Stomach (tissue), 9 donors: ENCODE results near the gene ZNF609. TPM values are rescaled to one million over a fixed set of nuclear protein-coding genes. Genes with fewer than 3 reads are reported as not detected.
A peak's percentile ranks its signal among the peaks of the same experiment; 100 is the strongest.

Source experiments
- DNase-seq, 2 donors: peaks; one replicate each; pipeline versions ENCODE4 v3.0.0 to v3.0.0-alpha.2; 2013 to 2019
- H3K27ac ChIP-seq, 5 donors: fragments of 200-600 bp in 4 of 5; sonication (generic) in 4 of 5; one replicate each; pipeline ENCODE4 v1.5.1; 2013 to 2019; ENCODE audit warnings: mild to moderate bottlenecking in 1 of 5, moderate library complexity in 1 of 5
- H3K27me3 ChIP-seq, 3 donors: fragments of 200-600 bp; sonication (generic); one replicate each; pipeline ENCODE4 v1.5.1; 2017 to 2019; ENCODE audit warnings: mixed run types in 1 of 3
- H3K36me3 ChIP-seq, 4 donors: fragments of 200-600 bp; sonication (generic); 1 replicate in 3 of 4; 2 replicates in 1 of 4; pipeline ENCODE4 v1.5.1; 2016 to 2019
- H3K4me1 ChIP-seq, 4 donors: fragments of 200-600 bp; sonication (generic); one replicate each; pipeline ENCODE4 v1.5.1; 2016 to 2019
- H3K4me3 ChIP-seq, 4 donors: fragments of 200-600 bp; sonication (generic) in 3 of 4; one replicate each; pipeline ENCODE4 v1.5.1; 2016 to 2019; ENCODE audit warnings: mild to moderate bottlenecking in 1 of 4
- H3K9me3 ChIP-seq, 4 donors: fragments of 200-600 bp; sonication (generic); one replicate each; pipeline ENCODE4 v1.5.1; 2016 to 2019
- CTCF ChIP-seq, 7 experiments: fragments of 450-650 bp in 4 of 7; fragments of 200-600 bp in 3 of 7; sonication (generic) in 3 of 7; IDR thresholded peaks; one replicate each; pipeline ENCODE4 v1.5.1; 2016 to 2019; ENCODE audit warnings: antibody characterized with exemption in 7 of 7, control low read depth in 2 of 7, mild to moderate bottlenecking in 1 of 7
- EP300 ChIP-seq: sonication (generic); formaldehyde crosslinking; IDR thresholded peaks from one replicate; pipeline ENCODE4 v1.6.1; 2017; ENCODE audit warnings: antibody characterized with exemption
- POLR2A ChIP-seq, 4 donors: fragments of 450-650 bp; IDR thresholded peaks; one replicate each; pipeline ENCODE4 v1.6.1; 2016; ENCODE audit warnings: antibody characterized with exemption in 4 of 4, control low read depth in 2 of 4, mild to moderate bottlenecking in 1 of 4, moderate library complexity in 1 of 4
- POLR2AphosphoS5 ChIP-seq, 3 donors: sonication (generic); formaldehyde crosslinking; IDR thresholded peaks; one replicate each; pipeline ENCODE4 v1.6.1; 2016; ENCODE audit warnings: antibody characterized with exemption in 3 of 3
- WGBS, 5 donors: extraction: QIAGEN DNeasy Blood & Tissue Kit in 3 of 5; methylation state at CpG; one replicate each; pipeline versions ENCODE4 v1.1.5 to v1.1.7; 2013 to 2018; 5-methylcytosine and 5-hydroxymethylcytosine counted together
- intact Hi-C: fragments of 100-400 bp; cut with DNase I; formaldehyde crosslinking; loops from one replicate; pipeline ENCODE4 v1.15.1; 2023; ENCODE audit warnings: low total_unique reads
- polyA plus RNA-seq, 3 donors: library from polyadenylated mRNA; stranded (reverse); fragments of 200-250 nt; gene quantifications; one replicate each; pipeline ENCODE4 v1.2.3, GENCODE V29; 2013
- total RNA-seq, 5 donors: library from RNA; depleted of rRNA; stranded (reverse); fragments of >200 nt; gene quantifications; one replicate each; pipeline versions ENCODE4 v1.1.0 to v1.2.3, GENCODE V29; 2014 to 2016
- donor health status: healthy with polysubstance abuse.
- donor health status: Bipolar disorder and iron deficiency.
- donor health status: healthy.

Gene ZNF609
- total and polyA plus RNA-seq, 8 donors: 2.7 to 64.7 (median 27.0) TPM

GRCh38 chr15:64710676-64711428 lies 250.5 kb downstream of the ZNF609 start:
- H3K4me1 ChIP-seq: no peaks in the 10 kb centered on the region
- H3K27ac ChIP-seq: no peak overlapping the region
- intact Hi-C loops: no loop called here
- no peaks in the 10 kb centered on the region for H3K9me3 ChIP-seq
- DNase-seq: no peak
- 79 to 88% (median 85%) methylated on average over 7 of the region's 7 CpGs for WGBS, 5 donors
- peaks cover 0 to 26% (median 0%) of the 10 kb centered on the region in 4 donors for H3K36me3 ChIP-seq
- no peak overlapping the region for H3K4me3 ChIP-seq
- no peaks in the 10 kb centered on the region for H3K27me3 ChIP-seq
- TF ChIP-seq POLR2A (IDR thresholded peaks at IDR 0.05) (no peak), POLR2AphosphoS5 (IDR thresholded peaks at IDR 0.05) (no peak), EP300 (no peak)

- DNase-seq: no peak
- Histone ChIP-seq H3K4me1 (no peaks in the 10 kb centered on the region), H3K27me3 (no peaks in the 10 kb centered on the region), H3K9me3 (no peaks in the 10 kb centered on the region), H3K36me3 (peaks cover 0 to 38% (median 6%) of the 10 kb centered on the region in 4 donors), H3K4me3 (no peak overlapping the region), H3K27ac (no peak overlapping the region)
- intact Hi-C loops: no loop called here
- TF ChIP-seq CTCF (IDR thresholded peaks at IDR 0.05): no peak
- TF ChIP-seq EP300: no peak
- TF ChIP-seq POLR2A (IDR thresholded peaks at IDR 0.05): no peak
- TF ChIP-seq POLR2AphosphoS5 (IDR thresholded peaks at IDR 0.05): no peak
- 79 to 88% (median 82%) methylated on average over 2 of the region's 2 CpGs for WGBS, 5 donors
Observed at GRCh38 chr15:64712353-64712752, 252.0 kb downstream of the ZNF609 start.

- no peaks in the 10 kb centered on the region for H3K9me3 ChIP-seq
- no peaks in the 10 kb centered on the region for H3K27me3 ChIP-seq
- peaks cover 0 to 38% (median 7%) of the 10 kb centered on the region in 4 donors for H3K36me3 ChIP-seq
- H3K27ac ChIP-seq: no peak overlapping the region
- no peak overlapping the region for H3K4me3 ChIP-seq
- peaks cover 0 to 4% (median 0%) of the 10 kb centered on the region in 4 donors for H3K4me1 ChIP-seq
- intact Hi-C loops: no loop called here
- DNase-seq: no peak
- 78 to 86% (median 81%) methylated on average over 6 of the region's 6 CpGs for WGBS, 5 donors
- TF ChIP-seq EP300 (no peak), CTCF (IDR thresholded peaks at IDR 0.05) (no peak), POLR2AphosphoS5 (IDR thresholded peaks at IDR 0.05) (no peak), POLR2A (IDR thresholded peaks at IDR 0.05) (no peak)
Observed at GRCh38 chr15:64713592-64713991, 253.2 kb downstream of the ZNF609 start.

GRCh38 chr15:64716452-64716851 lies 256.1 kb downstream of the ZNF609 start:
- DNase-seq: no peak
- H3K4me1 ChIP-seq: peaks cover 0 to 4% (median 0%) of the 10 kb centered on the region in 4 donors
- WGBS, 5 donors: 86 to 96% (median 91%) methylated on average over 2 of the region's 2 CpGs
- no peak overlapping the region for H3K4me3 ChIP-seq
- TF ChIP-seq CTCF (IDR thresholded peaks at IDR 0.05) (no peak), POLR2AphosphoS5 (IDR thresholded peaks at IDR 0.05) (no peak), POLR2A (IDR thresholded peaks at IDR 0.05) (no peak)
- no peak overlapping the region for H3K27ac ChIP-seq
- no peaks in the 10 kb centered on the region for H3K27me3 ChIP-seq
- no peaks in the 10 kb centered on the region for H3K9me3 ChIP-seq
- peaks cover 0 to 38% (median 7%) of the 10 kb centered on the region in 4 donors for H3K36me3 ChIP-seq
- intact Hi-C loops: no loop called here

- H3K36me3 ChIP-seq: peaks cover 0 to 38% (median 7%) of the 10 kb centered on the region in 4 donors
- no peaks in the 10 kb centered on the region for H3K27me3 ChIP-seq
- H3K4me1 ChIP-seq: peaks cover 0 to 4% (median 0%) of the 10 kb centered on the region in 4 donors
- H3K9me3 ChIP-seq: no peaks in the 10 kb centered on the region
- H3K27ac ChIP-seq: peak overlapping the region in 4 of 5 donors; percentile 66 to 74 (median 70)
- DNase-seq: no peak
- intact Hi-C loops: no loop called here
- H3K4me3 ChIP-seq: no peak overlapping the region
- no peak for TF ChIP-seq EP300
- TF ChIP-seq POLR2A (IDR thresholded peaks at IDR 0.05): no peak
- TF ChIP-seq CTCF (IDR thresholded peaks at IDR 0.05): no peak
- no peak for TF ChIP-seq POLR2AphosphoS5 (IDR thresholded peaks at IDR 0.05)
- WGBS, 5 donors: 74 to 90% (median 89%) methylated on average over 7 of the region's 7 CpGs
Observed at GRCh38 chr15:64717130-64717529, 256.8 kb downstream of the ZNF609 start.
